SK-MEL-5 (cell line): ENCODE data around the gene PPP1R9A. TPM values are rescaled to one million over a fixed set of nuclear protein-coding genes. Genes with fewer than 3 reads are reported as not detected.

Experiments
- DNase-seq: peaks from one replicate; pipeline ENCODE4 v3.0.0-alpha.2; 2016; ENCODE audit warnings: low read depth, low spot score
- in situ Hi-C: cut with HindIII; loops from 2 replicates; pipeline ENCODE4 v1.10.0; 2016; ENCODE audit warnings: low sequenced_read_pairs, high pct_unique_total_duplicates, low pct_unique_long_range_greater_than_20kb
- small RNA-seq, 2 experiments: library from RNA; depleted of rRNA; stranded (forward); fragments of <200 nt; gene quantifications; one replicate each; pipeline ENCODE3, GENCODE V24; 2014
- total RNA-seq: library from RNA; depleted of rRNA; stranded (reverse); fragments of >200 nt; shearing (Covaris generic); gene quantifications from 2 replicates; pipeline ENCODE4 v1.2.3, GENCODE V29; 2014

Gene PPP1R9A
- total RNA-seq, 1 experiment from 2014 or later: 3.0 TPM

DNA sequence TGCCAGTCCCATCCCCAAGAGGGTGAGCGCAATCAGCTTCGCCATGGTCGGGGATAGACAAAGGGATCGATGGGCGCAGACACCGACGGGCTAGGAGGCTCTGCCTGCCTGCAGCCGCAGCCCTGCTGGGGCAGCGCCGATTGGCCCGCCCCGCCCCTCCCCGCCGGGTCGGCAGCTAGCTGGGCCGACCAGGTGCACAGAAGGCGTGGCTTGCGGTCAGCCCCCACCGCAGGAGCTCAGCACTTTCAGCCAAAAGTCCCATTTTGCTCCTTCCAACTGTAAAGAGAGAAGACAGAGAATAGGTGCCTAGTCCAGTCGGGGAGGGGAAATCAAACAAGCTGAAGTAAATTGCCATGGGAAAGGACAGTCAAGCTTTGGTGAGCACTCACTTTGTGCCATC, 417.0 kb downstream of the PPP1R9A start, which contains the start of gene PON1:
Gene PON1, minus strand, starts transcription at position 102 of the 400 bp plus-strand sequence. Its CDS starts 57 bp downstream, at position 45.
- in situ Hi-C loops: no loop called here
- DNase-seq: no peak

GRCh38 chr7:95327356-95327755, 420.0 kb downstream of the PPP1R9A start:
- in situ Hi-C loops: no loop called here
- peak; percentile 11 for DNase-seq

DNA sequence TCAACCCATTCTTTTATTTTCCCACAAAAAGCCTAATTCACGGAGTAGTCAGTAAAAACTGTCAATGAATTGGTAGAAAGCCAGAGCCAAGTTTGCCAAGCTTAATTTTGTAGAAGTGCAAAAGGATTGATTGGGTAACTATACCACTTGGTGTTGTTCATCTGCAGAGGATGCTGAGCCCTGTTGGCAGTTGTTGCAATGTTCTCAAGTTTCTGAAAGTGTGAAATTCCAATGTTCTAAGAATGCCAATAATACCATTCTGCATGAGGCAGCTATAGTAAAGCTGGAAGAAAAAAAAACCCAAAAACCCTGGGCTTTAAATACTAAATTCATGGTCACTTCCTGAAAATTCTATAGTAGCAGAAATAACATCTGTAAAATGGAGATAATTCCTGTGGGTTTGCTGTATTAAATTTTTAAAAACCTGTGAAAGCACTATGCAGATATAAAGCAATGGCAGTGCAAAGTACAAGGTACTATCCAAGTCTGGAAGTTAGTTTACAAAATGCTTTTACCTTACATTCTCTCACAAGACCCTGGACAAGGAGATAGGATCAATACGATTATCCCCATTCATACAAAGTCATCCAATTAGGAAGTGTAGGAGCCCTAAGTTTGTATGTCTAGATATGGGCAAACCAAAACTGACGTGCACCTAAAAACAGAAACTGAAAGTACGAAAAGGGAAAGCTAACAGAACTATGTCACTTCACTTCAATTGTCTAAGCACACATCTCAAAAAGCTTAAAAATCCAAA, 423.0 kb downstream of the PPP1R9A start:
- in situ Hi-C loops: no loop called here
- peak; percentile 51 for DNase-seq

DNA sequence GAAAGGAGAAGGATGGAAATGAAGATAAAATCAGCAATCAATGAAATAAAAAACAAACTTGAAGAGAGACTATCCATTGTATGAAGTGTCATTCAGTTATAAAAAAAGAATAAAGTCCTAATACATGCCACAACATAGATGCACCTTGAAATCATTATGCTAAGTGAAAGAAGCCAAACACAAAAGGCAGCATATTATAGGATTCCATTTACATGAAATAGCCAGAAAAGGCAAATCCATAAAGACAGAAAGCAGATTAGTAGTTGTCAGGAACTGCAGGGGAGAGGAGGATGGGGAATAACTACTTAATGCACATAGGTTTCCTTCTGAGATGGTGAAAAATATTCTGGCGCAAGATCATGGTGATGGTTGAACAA, 423.6 kb downstream of the PPP1R9A start:
- peak; percentile 5 for DNase-seq
- in situ Hi-C loops: no loop called here

DNA sequence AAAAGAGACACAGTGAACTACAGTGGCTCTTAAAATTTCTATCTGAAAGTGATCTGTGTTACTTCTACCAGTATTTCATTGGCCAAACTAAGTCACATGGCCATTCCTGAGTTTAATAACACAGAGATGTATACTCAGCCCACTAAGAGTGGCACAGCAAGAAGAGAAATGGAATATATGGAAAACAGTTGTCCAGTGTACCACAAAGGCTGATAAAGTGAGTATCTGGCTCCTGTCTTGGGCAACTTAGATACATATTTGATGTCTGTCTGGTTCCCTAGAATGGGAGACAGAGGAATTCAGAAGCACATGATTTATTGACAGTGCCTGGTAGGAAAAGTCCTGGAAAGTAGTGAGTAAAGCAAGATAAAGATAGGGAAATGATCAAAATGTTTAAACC, 427.1 kb downstream of the PPP1R9A start:
- in situ Hi-C loops: no loop called here

DNA sequence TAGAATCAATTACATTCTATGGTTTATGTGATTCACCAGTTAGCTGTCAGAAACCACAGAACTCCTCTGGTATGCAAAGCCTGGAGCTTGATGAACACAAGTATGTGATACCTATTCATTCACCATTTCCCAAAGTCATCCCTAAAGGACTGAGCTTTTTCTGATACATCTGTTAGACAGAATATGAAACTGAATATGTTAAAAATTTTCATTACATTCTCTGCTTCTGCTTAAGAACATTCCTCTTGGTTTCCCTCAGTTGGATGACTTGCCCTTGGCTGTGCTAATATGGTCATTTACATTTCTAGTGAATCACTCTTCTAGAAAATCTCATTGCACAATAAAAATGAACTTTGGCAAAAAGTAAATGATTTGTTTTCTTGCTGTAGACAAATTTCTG, 427.7 kb downstream of the PPP1R9A start:
- peak; percentile 51 for DNase-seq
- in situ Hi-C loops: no loop called here

More for the DNA sequence above, 427.1 kb downstream of the PPP1R9A start:
- DNase-seq: peak; percentile 14

- DNase-seq: no peak
- in situ Hi-C loops: no loop called here
These were observed 431.4 kb downstream of the PPP1R9A start for GRCh38 chr7:95338832-95339231.

DNA sequence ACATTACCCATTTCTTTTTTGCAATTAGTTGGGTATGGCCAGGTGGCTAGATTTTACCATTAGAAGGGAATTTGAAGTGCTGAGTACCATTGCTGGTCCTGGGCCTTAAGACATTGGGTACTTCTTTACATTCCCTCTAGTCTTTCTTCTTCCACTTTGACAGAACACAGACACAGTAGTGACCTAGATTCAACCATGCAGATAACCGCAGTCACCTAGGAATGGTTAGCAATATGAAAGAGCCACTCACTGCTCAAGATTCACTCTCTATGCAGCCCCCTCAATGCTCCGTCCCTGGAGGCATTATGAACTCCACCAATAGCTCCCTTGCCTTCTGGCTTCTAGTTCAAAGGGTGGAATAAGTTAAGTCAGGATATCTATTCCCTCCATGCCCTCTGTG, 433.1 kb downstream of the PPP1R9A start:
- in situ Hi-C loops: no loop called here
- DNase-seq: no peak

- in situ Hi-C loops: no loop called here
- DNase-seq: no peak
These were observed 434.6 kb downstream of the PPP1R9A start for GRCh38 chr7:95342029-95342428.

- in situ Hi-C loops: no loop called here
These were observed 435.4 kb downstream of the PPP1R9A start for GRCh38 chr7:95342642-95343307.

More at GRCh38 chr7:95342642-95343307, 435.4 kb downstream of the PPP1R9A start:
- DNase-seq: peak; percentile 68

Small RNAs within 50 kb of the gene (small RNA-seq; reads per million reads assigned to genes)
- 0 reads per million in 2 experiments for gene AC002429.1
- gene HINT1P2: 0 reads per million in 2 experiments
- gene RNU4-16P: 0 reads per million in 2 experiments
